Psoas muscle (tissue), 8 donors: ENCODE data around the gene MAP1B. TPM values are rescaled to one million over a fixed set of nuclear protein-coding genes. Genes with fewer than 3 reads are reported as not detected.

Source experiments
- ATAC-seq, 4 donors: fragments of 200-7000 bp; cut with Tn5 transposase; one replicate each; pipeline ENCODE4 v1.9.1; 2020; ENCODE audit warnings: moderate library complexity in 3 of 4, mild to moderate bottlenecking in 2 of 4
- DNase-seq, 2 donors: peaks; one replicate each; pipeline ENCODE4 v3.0.0-alpha.2; 2020
- H3K27ac ChIP-seq: fragments of 200-600 bp; one replicate; pipeline ENCODE4 v1.8.0; 2022
- H3K27me3 ChIP-seq, 3 donors: fragments of 200-600 bp in 1 of 3; one replicate each; pipeline versions ENCODE4 v1.6.1 to v1.8.0; 2013 to 2022; ENCODE audit warnings: low read length in 2 of 3, mild to moderate bottlenecking in 2 of 3, moderate library complexity in 1 of 3; ENCODE audit not compliant: insufficient read depth in 3 of 3
- H3K36me3 ChIP-seq, 2 donors: fragments of 200-600 bp in 1 of 2; one replicate each; pipeline versions ENCODE4 v1.6.1 to v1.8.0; 2013 to 2022; ENCODE audit warnings: low read depth in 1 of 2, mild to moderate bottlenecking in 1 of 2, moderate library complexity in 1 of 2; ENCODE audit not compliant: insufficient read depth in 1 of 2
- H3K4me1 ChIP-seq: fragments of 200-600 bp; one replicate; pipeline ENCODE4 v1.8.0; 2022
- H3K4me3 ChIP-seq: fragments of 200-600 bp; one replicate; pipeline ENCODE4 v1.8.0; 2022; ENCODE audit warnings: mild to moderate bottlenecking
- H3K9me3 ChIP-seq: fragments of 200-600 bp; one replicate; pipeline ENCODE4 v1.8.0; 2022
- CTCF ChIP-seq: fragments of 200-600 bp; IDR thresholded peaks from one replicate; pipeline ENCODE4 v1.8.0; 2022; ENCODE audit warnings: antibody characterized with exemption
- WGBS, 3 donors: extraction: QIAGEN DNeasy Blood & Tissue Kit; methylation state at CpG; one replicate each; pipeline versions ENCODE4 v1.1.6 to v1.1.7; 2013; 5-methylcytosine and 5-hydroxymethylcytosine counted together
- intact Hi-C, 2 donors: fragments of 100-400 bp; cut with DNase I; formaldehyde crosslinking; loops; one replicate each; pipeline versions ENCODE4 v1.11.0 to v1.14.2; 2022
- polyA plus RNA-seq, 3 donors: library from polyadenylated mRNA; stranded (reverse); fragments of 200-250 nt; gene quantifications; one replicate each; pipeline ENCODE4 v1.2.3, GENCODE V29; 2013
- total RNA-seq, 4 donors: library from RNA; stranded (reverse); fragmentation: NEBNext Ultra II Directional in 2 of 4; extraction: Animal tissue kit (Norgen Biotek cat#: 25700) in 2 of 4; gene quantifications; one replicate each; pipeline versions ENCODE4 v1.2.1 to v1.2.4, GENCODE V29; 2021 to 2023
- donor health status: healthy with polysubstance abuse.
- donor health status: DM: no; HTN: no; CAD: no; lungs with moderate emphysema.
- donor health status: Bipolar disorder and iron deficiency.
- donor health status: healthy.
- donor health status: DM: yes; HTN: yes; CAD: no.
- donor health status: DM: no; HTN: no; CAD: no.
- donor health status: DM: no; HTN: no; CAD: no.
- donor health status: DM: yes; HTN: yes; CAD: no.

MAP1B gene
- total and polyA plus RNA-seq, 7 donors = 1.1 to 20.2 (median 8.5) TPM

GRCh38 chr5:72065751-72066255 lies 41.5 kb upstream of the MAP1B start:
- H3K27ac ChIP-seq = no peak overlapping the region
- DNase-seq (no peak), ATAC-seq (no peak)
- no peak for TF ChIP-seq CTCF
- 25 to 33% (median 31%) methylated on average over 4 of the region's 4 CpGs for WGBS, 3 donors
- H3K4me1 ChIP-seq = no peaks in the 10 kb centered on the region
- H3K9me3 ChIP-seq = no peaks in the 10 kb centered on the region
- intact Hi-C loops = no loop called here
- H3K27me3 ChIP-seq = no peaks in the 10 kb centered on the region
- no peak overlapping the region for H3K4me3 ChIP-seq
- H3K36me3 ChIP-seq = no peaks in the 10 kb centered on the region

GRCh38 chr5:72066705-72067107 lies 40.6 kb upstream of the MAP1B start:
- intact Hi-C loops = no loop called here
- ATAC-seq (no peak), DNase-seq (no peak)
- TF ChIP-seq CTCF = no peak
- Histone ChIP-seq H3K9me3 (no peaks in the 10 kb centered on the region), H3K4me3 (no peak overlapping the region), H3K27ac (no peak overlapping the region), H3K36me3 (no peaks in the 10 kb centered on the region), H3K27me3 (no peaks in the 10 kb centered on the region), H3K4me1 (no peaks in the 10 kb centered on the region)
- WGBS, 3 donors = 51 to 61% (median 53%) methylated on average over 3 of the region's 3 CpGs

GRCh38 chr5:72067682-72068470 lies 39.4 kb upstream of the MAP1B start:
- intact Hi-C loops = no loop called here
- 82 to 90% (median 82%) methylated on average over 5 of the region's 5 CpGs for WGBS, 3 donors
- no peak overlapping the region for H3K27ac ChIP-seq
- no peaks in the 10 kb centered on the region for H3K9me3 ChIP-seq
- DNase-seq = no peak
- H3K36me3 ChIP-seq = no peaks in the 10 kb centered on the region
- H3K4me3 ChIP-seq = no peak overlapping the region
- no peak for ATAC-seq
- no peaks in the 10 kb centered on the region for H3K27me3 ChIP-seq
- TF ChIP-seq CTCF = no peak
- no peaks in the 10 kb centered on the region for H3K4me1 ChIP-seq

GRCh38 chr5:72070529-72070928 lies 36.7 kb upstream of the MAP1B start:
- intact Hi-C loops = no loop called here
- ATAC-seq = no peak
- WGBS, 3 donors = 62 to 66% (median 62%) methylated on average over 3 of the region's 3 CpGs
- Histone ChIP-seq H3K27me3 (no peaks in the 10 kb centered on the region), H3K4me1 (no peaks in the 10 kb centered on the region), H3K27ac (no peak overlapping the region), H3K36me3 (no peaks in the 10 kb centered on the region), H3K4me3 (no peak overlapping the region), H3K9me3 (no peaks in the 10 kb centered on the region)
- DNase-seq = no peak
- no peak for TF ChIP-seq CTCF
